Ovary (tissue), 3 donors: Measurements from ENCODE around the gene ATP11C.

Source experiments
- EP300 ChIP-seq: sonication (generic); formaldehyde crosslinking; IDR thresholded peaks from one replicate; pipeline ENCODE4 v1.6.1; 2017; ENCODE audit warnings: antibody characterized with exemption
- POLR2A ChIP-seq: fragments of 450-650 bp; IDR thresholded peaks from one replicate; pipeline ENCODE4 v1.6.1; 2017; ENCODE audit warnings: antibody characterized with exemption, mild to moderate bottlenecking, moderate library complexity
- TF ChIP-seq, protein P1 (sequence below), 3 donors: fragments of 450-650 bp in 2 of 3; fragments of 200-600 bp in 1 of 3; IDR thresholded peaks; one replicate each; pipeline versions ENCODE4 v1.5.1 to v1.8.0; 2016 to 2022; ENCODE audit warnings: antibody characterized with exemption in 3 of 3, mild to moderate bottlenecking in 1 of 3
- donor health status: DM: no; HTN: no; CAD: no.

DNA sequence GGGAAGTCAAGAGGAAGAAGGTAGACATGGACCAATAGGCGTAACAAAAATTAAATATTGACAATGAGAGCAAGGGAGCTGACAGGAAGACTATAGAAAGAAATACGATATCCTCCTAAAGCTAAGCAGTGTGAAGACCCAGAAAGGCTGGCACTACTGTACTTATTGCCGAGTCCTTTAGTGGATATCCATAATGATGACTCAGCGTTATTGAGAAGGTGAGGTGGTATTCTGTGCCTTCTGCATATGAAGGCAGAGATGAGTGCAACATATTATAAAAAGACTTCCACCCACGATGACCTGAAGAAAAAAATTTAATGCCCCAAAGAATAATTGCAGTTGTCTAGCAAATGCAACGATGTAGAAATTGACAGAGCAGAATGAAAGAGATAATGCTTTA, 211.9 kb downstream of the ATP11C start:
- TF ChIP-seq, protein P1, sequence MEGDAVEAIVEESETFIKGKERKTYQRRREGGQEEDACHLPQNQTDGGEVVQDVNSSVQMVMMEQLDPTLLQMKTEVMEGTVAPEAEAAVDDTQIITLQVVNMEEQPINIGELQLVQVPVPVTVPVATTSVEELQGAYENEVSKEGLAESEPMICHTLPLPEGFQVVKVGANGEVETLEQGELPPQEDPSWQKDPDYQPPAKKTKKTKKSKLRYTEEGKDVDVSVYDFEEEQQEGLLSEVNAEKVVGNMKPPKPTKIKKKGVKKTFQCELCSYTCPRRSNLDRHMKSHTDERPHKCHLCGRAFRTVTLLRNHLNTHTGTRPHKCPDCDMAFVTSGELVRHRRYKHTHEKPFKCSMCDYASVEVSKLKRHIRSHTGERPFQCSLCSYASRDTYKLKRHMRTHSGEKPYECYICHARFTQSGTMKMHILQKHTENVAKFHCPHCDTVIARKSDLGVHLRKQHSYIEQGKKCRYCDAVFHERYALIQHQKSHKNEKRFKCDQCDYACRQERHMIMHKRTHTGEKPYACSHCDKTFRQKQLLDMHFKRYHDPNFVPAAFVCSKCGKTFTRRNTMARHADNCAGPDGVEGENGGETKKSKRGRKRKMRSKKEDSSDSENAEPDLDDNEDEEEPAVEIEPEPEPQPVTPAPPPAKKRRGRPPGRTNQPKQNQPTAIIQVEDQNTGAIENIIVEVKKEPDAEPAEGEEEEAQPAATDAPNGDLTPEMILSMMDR (IDR thresholded peaks at IDR 0.05) = no peak
- TF ChIP-seq EP300 (no peak), POLR2A (no peak)
